Parathyroid adenoma (tissue), 2 donors: Measurements from ENCODE around the gene CEP350.

Experiments
- H2AFZ ChIP-seq: fragments of 300-600 bp; sonication (generic); one replicate; pipeline ENCODE4 v1.7.0; 2017; ENCODE audit warnings: antibody characterized with exemption, mild to moderate bottlenecking
- H3K27ac ChIP-seq: fragments of 300-600 bp; sonication (generic); one replicate; pipeline ENCODE4 v1.7.0; 2017
- H3K27me3 ChIP-seq: fragments of 300-600 bp; sonication (generic); one replicate; pipeline ENCODE4 v1.7.0; 2017; ENCODE audit warnings: low read length; ENCODE audit not compliant: control insufficient read depth, insufficient read depth
- H3K36me3 ChIP-seq: fragments of 300-600 bp; sonication (generic); one replicate; pipeline ENCODE4 v1.7.0; 2017; ENCODE audit warnings: low read length; ENCODE audit not compliant: control insufficient read depth, insufficient read depth
- H3K4me1 ChIP-seq: fragments of 300-600 bp; sonication (generic); one replicate; pipeline ENCODE4 v1.7.0; 2017; ENCODE audit warnings: control low read depth
- H3K4me2 ChIP-seq: fragments of 300-600 bp; sonication (generic); one replicate; pipeline ENCODE4 v1.7.0; 2017; ENCODE audit warnings: low read length
- H3K4me3 ChIP-seq: fragments of 300-600 bp; sonication (generic); one replicate; pipeline ENCODE4 v1.7.0; 2017; ENCODE audit warnings: low read depth, low read length
- H3K79me2 ChIP-seq: fragments of 300-600 bp; sonication (generic); one replicate; pipeline ENCODE4 v1.7.0; 2017; ENCODE audit warnings: control low read depth
- H3K9ac ChIP-seq: fragments of 300-600 bp; sonication (generic); one replicate; pipeline ENCODE4 v1.7.0; 2017; ENCODE audit warnings: mild to moderate bottlenecking
- H3K9me3 ChIP-seq: fragments of 300-600 bp; sonication (generic); one replicate; pipeline ENCODE4 v1.7.0; 2017; ENCODE audit warnings: low read length; ENCODE audit not compliant: control insufficient read depth
- TF ChIP-seq, protein P1 (sequence below): fragments of 300-600 bp; sonication (generic); IDR thresholded peaks from one replicate; pipeline ENCODE4 v1.7.0; 2017; ENCODE audit warnings: antibody characterized with exemption, mild to moderate bottlenecking
- donor health status: primary hyperparathyroidism.

The CEP350 gene

GRCh38 chr1:180145446-180145845 is 190.8 kb downstream of the CEP350 start:
- Histone ChIP-seq H3K4me2 (no peak overlapping the region), H3K79me2 (no peaks in the 10 kb centered on the region), H3K4me3 (no peak overlapping the region), H3K36me3 (no peaks in the 10 kb centered on the region), H3K4me1 (no peaks in the 10 kb centered on the region), H2AFZ (no peak overlapping the region), H3K9me3 (no peaks in the 10 kb centered on the region), H3K27me3 (no peaks in the 10 kb centered on the region), H3K27ac (no peak overlapping the region), H3K9ac (no peak overlapping the region)
- TF ChIP-seq, protein P1, sequence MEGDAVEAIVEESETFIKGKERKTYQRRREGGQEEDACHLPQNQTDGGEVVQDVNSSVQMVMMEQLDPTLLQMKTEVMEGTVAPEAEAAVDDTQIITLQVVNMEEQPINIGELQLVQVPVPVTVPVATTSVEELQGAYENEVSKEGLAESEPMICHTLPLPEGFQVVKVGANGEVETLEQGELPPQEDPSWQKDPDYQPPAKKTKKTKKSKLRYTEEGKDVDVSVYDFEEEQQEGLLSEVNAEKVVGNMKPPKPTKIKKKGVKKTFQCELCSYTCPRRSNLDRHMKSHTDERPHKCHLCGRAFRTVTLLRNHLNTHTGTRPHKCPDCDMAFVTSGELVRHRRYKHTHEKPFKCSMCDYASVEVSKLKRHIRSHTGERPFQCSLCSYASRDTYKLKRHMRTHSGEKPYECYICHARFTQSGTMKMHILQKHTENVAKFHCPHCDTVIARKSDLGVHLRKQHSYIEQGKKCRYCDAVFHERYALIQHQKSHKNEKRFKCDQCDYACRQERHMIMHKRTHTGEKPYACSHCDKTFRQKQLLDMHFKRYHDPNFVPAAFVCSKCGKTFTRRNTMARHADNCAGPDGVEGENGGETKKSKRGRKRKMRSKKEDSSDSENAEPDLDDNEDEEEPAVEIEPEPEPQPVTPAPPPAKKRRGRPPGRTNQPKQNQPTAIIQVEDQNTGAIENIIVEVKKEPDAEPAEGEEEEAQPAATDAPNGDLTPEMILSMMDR = no peak

GRCh38 chr1:180150982-180151381 is 196.4 kb downstream of the CEP350 start:
- no peaks in the 10 kb centered on the region for H3K9me3 ChIP-seq
- no peaks in the 10 kb centered on the region for H3K27me3 ChIP-seq
- no peak overlapping the region for H3K27ac ChIP-seq
- no peak overlapping the region for H3K4me2 ChIP-seq
- H3K36me3 ChIP-seq = no peaks in the 10 kb centered on the region
- no peaks in the 10 kb centered on the region for H3K79me2 ChIP-seq
- H3K4me3 ChIP-seq = no peak overlapping the region
- no peak overlapping the region for H2AFZ ChIP-seq
- no peak overlapping the region for H3K9ac ChIP-seq
- TF ChIP-seq, protein P1 = no peak
- H3K4me1 ChIP-seq = no peaks in the 10 kb centered on the region

DNA sequence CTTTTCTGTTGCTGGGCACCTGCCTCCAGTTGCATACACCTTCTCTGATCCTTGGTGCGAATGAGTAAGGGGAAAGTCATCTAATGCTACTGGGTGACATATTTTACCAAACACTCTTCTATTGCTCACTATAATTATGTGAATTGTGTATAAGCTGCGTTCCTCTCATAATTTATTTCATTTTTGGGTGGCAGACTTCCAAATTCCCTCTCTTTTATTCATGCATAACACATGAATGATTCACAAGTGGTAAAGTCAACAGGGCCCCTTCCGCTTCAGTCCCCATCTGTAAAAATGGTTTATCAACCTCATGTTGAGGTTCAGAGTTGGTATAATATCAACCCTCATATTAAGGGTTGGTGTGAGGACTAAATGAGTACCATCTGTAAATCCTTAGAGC is 196.9 kb downstream of the CEP350 start:
- Histone ChIP-seq H3K27me3 (no peaks in the 10 kb centered on the region), H3K36me3 (no peaks in the 10 kb centered on the region), H3K27ac (no peak overlapping the region), H2AFZ (no peak overlapping the region), H3K4me3 (no peak overlapping the region), H3K79me2 (no peaks in the 10 kb centered on the region), H3K4me1 (no peaks in the 10 kb centered on the region), H3K9me3 (no peaks in the 10 kb centered on the region), H3K4me2 (no peak overlapping the region), H3K9ac (no peak overlapping the region)
- TF ChIP-seq, protein P1 = no peak

DNA sequence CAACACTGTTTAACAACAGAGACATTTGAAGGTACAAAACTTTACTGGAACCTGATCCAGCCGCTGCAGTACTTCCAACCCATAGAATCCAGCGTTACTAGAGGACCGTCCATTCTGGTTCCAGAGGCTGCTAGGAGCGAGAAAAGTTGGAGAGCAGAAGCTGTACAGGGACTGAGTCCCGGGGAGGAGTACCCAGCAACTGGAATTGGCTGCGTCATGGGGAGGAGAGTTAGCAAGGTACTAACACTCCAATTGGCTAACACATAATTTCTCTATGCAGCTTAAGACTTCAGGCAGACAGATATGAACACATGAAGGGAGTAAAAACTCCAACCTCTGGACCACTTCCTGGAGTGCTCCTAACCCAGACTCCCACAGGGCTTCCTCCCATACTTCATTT is 198.0 kb downstream of the CEP350 start:
- H3K4me1 ChIP-seq = no peaks in the 10 kb centered on the region
- TF ChIP-seq, protein P1 = no peak
- no peaks in the 10 kb centered on the region for H3K9me3 ChIP-seq
- H3K36me3 ChIP-seq = no peaks in the 10 kb centered on the region
- no peak overlapping the region for H3K9ac ChIP-seq
- H3K4me3 ChIP-seq = no peak overlapping the region
- H3K27me3 ChIP-seq = no peaks in the 10 kb centered on the region
- no peaks in the 10 kb centered on the region for H3K79me2 ChIP-seq
- H3K4me2 ChIP-seq = no peak overlapping the region
- no peak overlapping the region for H2AFZ ChIP-seq
- H3K27ac ChIP-seq = no peak overlapping the region

- Histone ChIP-seq H3K9ac (no peak overlapping the region), H3K79me2 (no peaks in the 10 kb centered on the region), H3K4me1 (no peaks in the 10 kb centered on the region), H3K27me3 (no peaks in the 10 kb centered on the region), H3K27ac (no peak overlapping the region), H3K9me3 (no peaks in the 10 kb centered on the region), H3K4me2 (no peak overlapping the region), H3K4me3 (no peak overlapping the region), H2AFZ (no peak overlapping the region), H3K36me3 (no peaks in the 10 kb centered on the region)
- TF ChIP-seq, protein P1 = no peak
Measured at GRCh38 chr1:180153032-180153431, 198.4 kb downstream of the CEP350 start.
